Suprapubic skin (tissue), 4 donors: ENCODE results near the gene GSTT2B. TPM values are rescaled to one million over a fixed set of nuclear protein-coding genes. Genes with fewer than 3 reads are reported as not detected.
"Not testable (repeated sequence)": the region's sequence is repeated elsewhere in the genome, so short reads cannot be mapped to it uniquely, and the experiment has no call there.

Source experiments
- DNase-seq, 2 donors: peaks; one replicate each; pipeline ENCODE4 v3.0.0-alpha.2; 2019; ENCODE audit warnings: low spot score in 2 of 2
- H3K27ac ChIP-seq: fragments of 200-600 bp; sonication (generic); one replicate; pipeline ENCODE4 v1.5.1; 2019
- H3K27me3 ChIP-seq: fragments of 200-600 bp; sonication (generic); one replicate; pipeline ENCODE4 v1.5.1; 2019
- H3K36me3 ChIP-seq: fragments of 200-600 bp; sonication (generic); one replicate; pipeline ENCODE4 v1.5.1; 2019
- H3K4me1 ChIP-seq: fragments of 200-600 bp; sonication (generic); one replicate; pipeline ENCODE4 v1.5.1; 2019
- H3K4me3 ChIP-seq: fragments of 200-600 bp; sonication (generic); one replicate; pipeline ENCODE4 v1.5.1; 2019; ENCODE audit warnings: mild to moderate bottlenecking
- H3K9me3 ChIP-seq: fragments of 200-600 bp; sonication (generic); one replicate; pipeline ENCODE4 v1.5.1; 2019
- CTCF ChIP-seq, 2 donors: fragments of 200-600 bp in 1 of 2; fragments of 450-650 bp in 1 of 2; sonication (generic) in 1 of 2; IDR thresholded peaks; one replicate each; pipeline ENCODE4 v1.5.1; 2016 to 2019; ENCODE audit warnings: antibody characterized with exemption in 2 of 2, mild to moderate bottlenecking in 1 of 2, moderate library complexity in 1 of 2
- EP300 ChIP-seq: sonication (generic); formaldehyde crosslinking; IDR thresholded peaks from one replicate; pipeline ENCODE4 v1.6.1; 2017; ENCODE audit warnings: antibody characterized with exemption
- POLR2A ChIP-seq, 2 donors: fragments of 450-650 bp; IDR thresholded peaks; one replicate each; pipeline ENCODE4 v1.6.1; 2017; ENCODE audit warnings: antibody characterized with exemption in 2 of 2, mild to moderate bottlenecking in 2 of 2, moderate library complexity in 2 of 2
- POLR2AphosphoS5 ChIP-seq, 3 donors: sonication (generic); formaldehyde crosslinking; IDR thresholded peaks; one replicate each; pipeline ENCODE4 v1.6.1; 2017; ENCODE audit warnings: antibody characterized with exemption in 3 of 3
- WGBS: methylation state at CpG from one replicate; pipeline ENCODE4 v1.1.5; 2018; 5-methylcytosine and 5-hydroxymethylcytosine counted together
- total RNA-seq, 4 donors: library from RNA; depleted of rRNA; stranded (reverse); fragments of >200 nt; gene quantifications; one replicate each; pipeline ENCODE4 v1.1.0, GENCODE V29; 2016

GSTT2B gene
- total RNA-seq, 4 donors from 2014 or later: 3.2 to 13.5 (median 6.7) TPM

- H3K36me3 ChIP-seq: peaks cover 18% of the 10 kb centered on the region
- no peak for TF ChIP-seq POLR2A (IDR thresholded peaks at IDR 0.05)
- TF ChIP-seq CTCF (IDR thresholded peaks at IDR 0.05): no peak
- no peak for TF ChIP-seq EP300
- TF ChIP-seq POLR2AphosphoS5 (IDR thresholded peaks at IDR 0.05): no peak
- H3K27ac ChIP-seq: no peak overlapping the region
- WGBS: 94% methylated on average over 6 of the region's 6 CpGs
- H3K9me3 ChIP-seq: no peaks in the 10 kb centered on the region
- no peak overlapping the region for H3K4me3 ChIP-seq
- DNase-seq: no peak
- H3K4me1 ChIP-seq: peaks cover 18% of the 10 kb centered on the region
- no peaks in the 10 kb centered on the region for H3K27me3 ChIP-seq
Measured at GRCh38 chr22:23925020-23925606, 35.9 kb downstream of the GSTT2B start.

- no peak for TF ChIP-seq POLR2AphosphoS5 (IDR thresholded peaks at IDR 0.05)
- TF ChIP-seq POLR2A (IDR thresholded peaks at IDR 0.05): no peak
- no peak for TF ChIP-seq CTCF (IDR thresholded peaks at IDR 0.05)
- no peak for TF ChIP-seq EP300
- H3K27ac ChIP-seq: no peak overlapping the region
- peaks cover 2% of the 10 kb centered on the region for H3K4me1 ChIP-seq
- peaks cover 18% of the 10 kb centered on the region for H3K36me3 ChIP-seq
- H3K27me3 ChIP-seq: no peaks in the 10 kb centered on the region
- no peak overlapping the region for H3K4me3 ChIP-seq
- no peaks in the 10 kb centered on the region for H3K9me3 ChIP-seq
- no peak for DNase-seq
- 65% methylated on average over 2 of the region's 2 CpGs for WGBS
Measured at GRCh38 chr22:23922921-23923320, 38.1 kb downstream of the GSTT2B start.

DNA sequence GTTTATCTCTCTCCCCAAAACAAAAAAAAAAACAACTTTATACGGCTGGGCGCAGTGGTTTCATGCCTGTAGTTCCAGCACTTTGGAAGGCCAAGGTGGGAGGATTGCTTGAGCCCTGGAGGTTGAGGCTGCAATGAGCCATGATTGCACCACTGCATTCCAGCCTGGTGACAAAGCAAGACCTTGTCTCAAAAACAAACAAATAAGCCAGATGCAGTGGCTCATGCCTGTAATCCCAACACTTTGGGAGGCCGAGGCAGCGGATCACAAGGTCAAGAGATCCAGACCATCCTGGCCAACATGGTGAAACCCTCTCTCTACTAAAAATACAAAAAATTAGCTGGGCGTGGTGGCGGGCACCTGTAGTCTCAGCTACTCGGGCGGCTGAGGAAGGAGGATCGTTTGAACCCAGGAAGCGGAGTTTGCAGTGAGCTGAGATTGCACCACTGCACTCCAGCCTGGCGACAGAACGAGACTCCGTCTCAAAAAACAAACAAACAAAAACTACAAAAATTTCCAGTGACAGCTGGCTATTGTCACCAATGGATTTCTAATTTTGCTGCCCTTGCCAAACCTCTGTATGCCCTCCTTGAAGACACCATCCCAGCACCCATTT lies 39.3 kb downstream of the GSTT2B start:
- DNase-seq, H3K27me3 ChIP-seq, H3K4me3 ChIP-seq, H3K9me3 ChIP-seq, H3K4me1 ChIP-seq, H3K27ac ChIP-seq: not testable (repeated sequence)
- H3K36me3 ChIP-seq: peaks cover 18% of the 10 kb centered on the region
- 93% methylated on average over 13 of the region's 13 CpGs for WGBS

GRCh38 chr22:23920267-23920611 lies 40.8 kb downstream of the GSTT2B start:
- H3K9me3 ChIP-seq, H3K36me3 ChIP-seq, H3K4me1 ChIP-seq, DNase-seq, H3K27ac ChIP-seq, H3K4me3 ChIP-seq, H3K27me3 ChIP-seq: not testable (repeated sequence)
- WGBS: 80% methylated on average over 1 of the region's 1 CpG

- Histone ChIP-seq H3K9me3 (no peaks in the 10 kb centered on the region), H3K27me3 (no peaks in the 10 kb centered on the region), H3K27ac (no peak overlapping the region), H3K36me3 (no peaks in the 10 kb centered on the region), H3K4me1 (peaks cover 13% of the 10 kb centered on the region), H3K4me3 (no peak overlapping the region)
- DNase-seq: no peak
- 87% methylated on average over 3 of the region's 3 CpGs for WGBS
- TF ChIP-seq POLR2A (IDR thresholded peaks at IDR 0.05) (no peak), EP300 (no peak), CTCF (IDR thresholded peaks at IDR 0.05) (no peak), POLR2AphosphoS5 (IDR thresholded peaks at IDR 0.05) (no peak)
Measured at GRCh38 chr22:23915290-23915689, 45.7 kb downstream of the GSTT2B start.

DNA sequence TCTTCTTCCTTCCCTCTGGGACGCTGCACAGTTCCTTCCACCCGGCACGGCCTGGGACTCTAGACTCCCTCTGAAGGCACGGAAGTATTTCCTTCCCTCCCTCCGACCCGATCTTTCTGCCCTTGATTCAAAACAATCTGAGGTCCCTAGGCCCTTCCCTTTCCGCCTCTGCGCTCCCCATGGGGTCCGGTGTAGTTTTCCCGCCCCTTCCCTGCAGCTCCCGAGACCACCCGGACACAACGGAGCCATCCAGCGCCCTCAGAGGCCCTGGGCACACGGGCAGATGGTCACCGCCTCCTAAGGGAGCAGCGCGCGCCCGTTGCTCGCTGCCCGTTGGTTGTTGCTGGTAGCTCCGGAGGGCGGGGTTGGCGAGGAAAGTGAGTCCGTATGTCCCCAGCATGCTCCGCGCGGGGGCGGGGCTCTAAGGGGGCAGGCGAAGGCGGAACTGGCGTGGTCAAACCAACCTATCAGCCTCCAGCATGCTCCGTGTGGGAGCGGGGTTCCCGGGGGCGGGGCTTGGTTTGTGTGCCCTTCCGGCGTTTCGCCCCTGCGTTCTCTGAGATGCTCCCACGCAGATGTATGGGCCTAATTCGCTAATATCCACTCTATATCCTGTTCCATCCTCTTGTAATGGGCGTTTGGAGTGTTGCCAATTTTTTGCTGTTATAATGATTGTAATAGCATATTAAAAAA lies 47.2 kb downstream of the GSTT2B start:
- Histone ChIP-seq H3K36me3 (no peaks in the 10 kb centered on the region), H3K27me3 (no peaks in the 10 kb centered on the region), H3K4me1 (peaks cover 13% of the 10 kb centered on the region), H3K27ac (peak overlapping the region; percentile 84), H3K9me3 (no peaks in the 10 kb centered on the region), H3K4me3 (peak overlapping the region; percentile 60)
- TF ChIP-seq EP300: no peak
- TF ChIP-seq POLR2AphosphoS5 (IDR thresholded peaks at IDR 0.05): peak in 2 of 3 donors; percentile 37 to 50
- TF ChIP-seq POLR2A (IDR thresholded peaks at IDR 0.05): peak in 1 of 2 donors; percentile 60
- no peak for TF ChIP-seq CTCF (IDR thresholded peaks at IDR 0.05)
- under 1% methylated on average over 37 of the region's 44 CpGs for WGBS
- peak; percentile 99 to 100 for DNase-seq
